ENCODE results near the gene PDCD7. TPM values are rescaled to one million over a fixed set of nuclear protein-coding genes. Genes with fewer than 3 reads are reported as not detected.

The PDCD7 gene
- total RNA-seq, 4 donors from 2014 or later: 24.2 to 33.4 (median 25.5) TPM

DNA sequence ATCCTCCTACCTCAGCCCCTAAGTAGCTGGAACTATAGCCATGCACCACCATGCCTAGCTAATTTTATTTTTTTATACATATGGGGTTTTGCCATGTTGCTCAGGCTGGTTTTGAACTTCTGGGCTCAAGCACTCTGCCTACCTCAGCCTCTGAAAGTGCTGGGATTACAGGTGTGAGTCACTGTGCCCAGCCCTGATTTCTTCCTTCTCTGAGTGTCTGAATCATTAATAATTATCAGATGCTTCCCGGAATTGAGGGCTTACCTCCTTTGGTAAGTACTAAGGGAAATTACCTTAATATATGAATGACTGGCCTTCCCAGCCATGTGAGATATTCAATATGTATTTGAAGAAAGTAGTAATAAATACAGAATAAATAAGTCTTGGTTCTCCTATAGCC lies 44.3 kb upstream of the PDCD7 start:
- Histone ChIP-seq H3K27me3 (no peaks in the 10 kb centered on the region), H3K9me3 (no peaks in the 10 kb centered on the region), H3K27ac (replicated peaks in 1 of 4) (no peak overlapping the region), H3K4me3 (no peak overlapping the region), H3K36me3 (peaks cover 20 to 68% (median 47%) of the 10 kb centered on the region in 4 donors), H3K4me1 (peaks cover 21 to 39% (median 27%) of the 10 kb centered on the region in 4 donors)
- WGBS: 61% methylated on average over 1 of the region's 1 CpG
- TF ChIP-seq, protein P1, sequence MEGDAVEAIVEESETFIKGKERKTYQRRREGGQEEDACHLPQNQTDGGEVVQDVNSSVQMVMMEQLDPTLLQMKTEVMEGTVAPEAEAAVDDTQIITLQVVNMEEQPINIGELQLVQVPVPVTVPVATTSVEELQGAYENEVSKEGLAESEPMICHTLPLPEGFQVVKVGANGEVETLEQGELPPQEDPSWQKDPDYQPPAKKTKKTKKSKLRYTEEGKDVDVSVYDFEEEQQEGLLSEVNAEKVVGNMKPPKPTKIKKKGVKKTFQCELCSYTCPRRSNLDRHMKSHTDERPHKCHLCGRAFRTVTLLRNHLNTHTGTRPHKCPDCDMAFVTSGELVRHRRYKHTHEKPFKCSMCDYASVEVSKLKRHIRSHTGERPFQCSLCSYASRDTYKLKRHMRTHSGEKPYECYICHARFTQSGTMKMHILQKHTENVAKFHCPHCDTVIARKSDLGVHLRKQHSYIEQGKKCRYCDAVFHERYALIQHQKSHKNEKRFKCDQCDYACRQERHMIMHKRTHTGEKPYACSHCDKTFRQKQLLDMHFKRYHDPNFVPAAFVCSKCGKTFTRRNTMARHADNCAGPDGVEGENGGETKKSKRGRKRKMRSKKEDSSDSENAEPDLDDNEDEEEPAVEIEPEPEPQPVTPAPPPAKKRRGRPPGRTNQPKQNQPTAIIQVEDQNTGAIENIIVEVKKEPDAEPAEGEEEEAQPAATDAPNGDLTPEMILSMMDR (IDR thresholded peaks at IDR 0.05): no peak
- no peak for TF ChIP-seq EP300 (IDR thresholded peaks at IDR 0.05)
- no peak for TF ChIP-seq POLR2A (IDR thresholded peaks at IDR 0.05; ENCODE audit: low read depth)
- no peak for TF ChIP-seq POLR2AphosphoS5 (IDR thresholded peaks at IDR 0.05)
- no peak for DNase-seq (ENCODE audit: extremely low spot score)
- intact Hi-C loops (cut with DNase I): no loop called here

GRCh38 chr15:65176056-65176455 lies 42.4 kb upstream of the PDCD7 start:
- Histone ChIP-seq H3K36me3 (peaks cover 29 to 87% (median 65%) of the 10 kb centered on the region in 4 donors), H3K4me3 (no peak overlapping the region), H3K27me3 (no peaks in the 10 kb centered on the region), H3K9me3 (no peaks in the 10 kb centered on the region), H3K27ac (replicated peaks in 1 of 4) (no peak overlapping the region), H3K4me1 (peaks cover 3 to 23% (median 9%) of the 10 kb centered on the region in 4 donors)
- intact Hi-C loops (cut with DNase I): no loop called here
- TF ChIP-seq, protein P1 (IDR thresholded peaks at IDR 0.05): no peak
- no peak for TF ChIP-seq POLR2AphosphoS5 (IDR thresholded peaks at IDR 0.05)
- no peak for TF ChIP-seq POLR2A (IDR thresholded peaks at IDR 0.05; ENCODE audit: low read depth)
- no peak for TF ChIP-seq EP300 (IDR thresholded peaks at IDR 0.05)
- DNase-seq (ENCODE audit: extremely low spot score): no peak

- H3K27ac ChIP-seq (replicated peaks in 1 of 4): no peak overlapping the region
- peaks cover 29 to 92% (median 70%) of the 10 kb centered on the region in 4 donors for H3K36me3 ChIP-seq
- intact Hi-C loops (cut with DNase I): no loop called here
- H3K27me3 ChIP-seq: no peaks in the 10 kb centered on the region
- no peak overlapping the region for H3K4me3 ChIP-seq
- DNase-seq (ENCODE audit: extremely low spot score): no peak
- no peaks in the 10 kb centered on the region for H3K9me3 ChIP-seq
- H3K4me1 ChIP-seq: peaks cover 0 to 17% (median 4%) of the 10 kb centered on the region in 4 donors
- 89% methylated on average over 5 of the region's 5 CpGs for WGBS
- TF ChIP-seq, protein P1 (IDR thresholded peaks at IDR 0.05): no peak
- TF ChIP-seq POLR2A (IDR thresholded peaks at IDR 0.05; ENCODE audit: low read depth) (no peak), POLR2AphosphoS5 (IDR thresholded peaks at IDR 0.05) (no peak), EP300 (IDR thresholded peaks at IDR 0.05) (no peak)
Observed at GRCh38 chr15:65175511-65175910, 41.9 kb upstream of the PDCD7 start.

DNA sequence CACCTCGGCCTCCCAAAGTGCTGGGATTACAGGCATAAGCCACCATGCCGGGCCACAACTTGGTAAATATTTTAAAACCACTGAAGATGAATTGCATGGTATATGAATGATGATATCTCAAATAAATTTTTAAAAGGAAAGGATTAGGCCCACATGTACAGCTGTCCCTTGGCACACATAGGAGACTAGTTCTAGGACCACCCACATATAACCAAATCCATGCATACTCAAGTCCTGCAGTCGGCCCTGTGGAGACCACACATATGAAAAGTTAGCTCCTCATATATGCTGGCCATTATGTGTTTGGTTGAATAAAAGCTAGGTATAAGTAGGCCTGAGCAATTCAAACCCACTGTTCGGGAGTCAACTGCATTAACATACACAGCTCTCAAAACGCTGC lies 40.9 kb upstream of the PDCD7 start:
- no peak overlapping the region for H3K4me3 ChIP-seq
- H3K27me3 ChIP-seq: no peaks in the 10 kb centered on the region
- no peaks in the 10 kb centered on the region for H3K9me3 ChIP-seq
- H3K36me3 ChIP-seq: peaks cover 29 to 98% (median 76%) of the 10 kb centered on the region in 4 donors
- no peak overlapping the region for H3K27ac ChIP-seq (replicated peaks in 1 of 4)
- peaks cover 0 to 8% (median under 1%) of the 10 kb centered on the region in 4 donors for H3K4me1 ChIP-seq
- 89% methylated on average over 5 of the region's 5 CpGs for WGBS
- DNase-seq (ENCODE audit: extremely low spot score): no peak
- no peak for TF ChIP-seq POLR2A (IDR thresholded peaks at IDR 0.05; ENCODE audit: low read depth)
- TF ChIP-seq EP300 (IDR thresholded peaks at IDR 0.05): no peak
- no peak for TF ChIP-seq POLR2AphosphoS5 (IDR thresholded peaks at IDR 0.05)
- TF ChIP-seq, protein P1 (IDR thresholded peaks at IDR 0.05): no peak
- intact Hi-C loops (cut with DNase I): no loop called here

DNA sequence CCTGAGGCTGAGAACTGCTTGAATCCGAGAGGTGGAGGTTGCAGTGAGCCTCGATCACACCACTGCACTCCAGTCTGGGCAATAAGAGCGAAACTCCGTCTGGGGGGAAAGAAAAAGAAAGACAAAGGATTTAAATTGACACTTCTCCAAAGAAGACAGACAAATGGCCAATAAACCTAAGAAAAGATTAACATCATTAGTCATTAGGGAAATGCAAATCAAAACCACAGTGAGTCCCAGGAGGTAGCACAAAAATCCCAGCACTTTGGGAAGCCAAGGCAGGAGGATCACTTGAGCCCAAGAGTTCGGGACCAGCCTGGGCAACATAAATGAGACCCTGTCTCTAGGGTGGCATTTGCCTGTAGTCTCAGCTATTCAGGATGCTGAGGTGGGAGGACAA lies 38.9 kb upstream of the PDCD7 start:
- Histone ChIP-seq H3K27ac (replicated peaks in 1 of 4) (no peak overlapping the region), H3K4me3 (no peak overlapping the region), H3K4me1 (peaks cover 0 to under 1% (median 0%) of the 10 kb centered on the region in 4 donors), H3K36me3 (peaks cover 21 to 95% (median 68%) of the 10 kb centered on the region in 4 donors), H3K9me3 (no peaks in the 10 kb centered on the region), H3K27me3 (no peaks in the 10 kb centered on the region)
- intact Hi-C loops (cut with DNase I): no loop called here
- TF ChIP-seq POLR2A (IDR thresholded peaks at IDR 0.05; ENCODE audit: low read depth): no peak
- TF ChIP-seq POLR2AphosphoS5 (IDR thresholded peaks at IDR 0.05): no peak
- TF ChIP-seq, protein P1 (IDR thresholded peaks at IDR 0.05): no peak
- TF ChIP-seq EP300 (IDR thresholded peaks at IDR 0.05): no peak
- no peak for DNase-seq (ENCODE audit: extremely low spot score)
- WGBS: 85% methylated on average over 5 of the region's 5 CpGs
